Vagina (tissue), 2 donors: ENCODE data around the gene LIPH.

Experiments used
- POLR2A ChIP-seq, 2 donors: fragments of 450-650 bp; IDR thresholded peaks; one replicate each; pipeline ENCODE4 v1.6.1; 2017; ENCODE audit warnings: antibody characterized with exemption in 2 of 2, mild to moderate bottlenecking in 2 of 2, moderate library complexity in 2 of 2
- POLR2AphosphoS5 ChIP-seq, 2 donors: sonication (generic); formaldehyde crosslinking; IDR thresholded peaks; one replicate each; pipeline ENCODE4 v1.9.0; 2017; ENCODE audit warnings: antibody characterized with exemption in 2 of 2, mild to moderate bottlenecking in 2 of 2, low read depth in 1 of 2; ENCODE audit not compliant: insufficient read depth in 1 of 2
- TF ChIP-seq, protein P1 (sequence below), 3 experiments: fragments of 450-650 bp in 2 of 3; fragments of 200-600 bp in 1 of 3; sonication (generic) in 1 of 3; IDR thresholded peaks; one replicate each; pipeline ENCODE4 v1.5.1; 2017 to 2019; ENCODE audit warnings: antibody characterized with exemption in 3 of 3, mild to moderate bottlenecking in 2 of 3, moderate library complexity in 2 of 3

DNA sequence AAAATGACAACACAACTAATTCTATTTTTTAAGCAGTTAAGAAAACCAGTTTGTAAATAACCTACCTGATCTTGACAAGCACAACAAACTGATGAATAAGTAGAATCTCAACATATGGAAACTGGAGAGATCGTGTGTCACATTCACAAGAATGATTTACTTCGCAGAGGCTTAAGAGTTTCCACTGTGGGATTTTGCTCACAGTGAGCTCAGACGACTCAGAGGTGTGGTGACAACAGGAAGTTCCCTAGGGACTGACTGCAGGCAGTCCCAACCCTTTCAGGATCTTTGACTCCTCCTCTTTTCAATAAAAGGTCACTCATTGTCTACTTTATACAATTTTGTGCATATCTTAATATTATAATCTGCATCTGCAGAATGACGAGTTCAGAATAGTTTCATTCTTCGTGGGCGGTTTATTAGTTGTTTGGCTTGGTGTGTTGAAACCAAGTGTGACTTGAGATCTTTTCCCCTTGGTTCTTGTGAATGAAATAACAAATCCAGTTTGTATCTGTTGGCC, at the start of gene LIPH:
- TF ChIP-seq, protein P1, sequence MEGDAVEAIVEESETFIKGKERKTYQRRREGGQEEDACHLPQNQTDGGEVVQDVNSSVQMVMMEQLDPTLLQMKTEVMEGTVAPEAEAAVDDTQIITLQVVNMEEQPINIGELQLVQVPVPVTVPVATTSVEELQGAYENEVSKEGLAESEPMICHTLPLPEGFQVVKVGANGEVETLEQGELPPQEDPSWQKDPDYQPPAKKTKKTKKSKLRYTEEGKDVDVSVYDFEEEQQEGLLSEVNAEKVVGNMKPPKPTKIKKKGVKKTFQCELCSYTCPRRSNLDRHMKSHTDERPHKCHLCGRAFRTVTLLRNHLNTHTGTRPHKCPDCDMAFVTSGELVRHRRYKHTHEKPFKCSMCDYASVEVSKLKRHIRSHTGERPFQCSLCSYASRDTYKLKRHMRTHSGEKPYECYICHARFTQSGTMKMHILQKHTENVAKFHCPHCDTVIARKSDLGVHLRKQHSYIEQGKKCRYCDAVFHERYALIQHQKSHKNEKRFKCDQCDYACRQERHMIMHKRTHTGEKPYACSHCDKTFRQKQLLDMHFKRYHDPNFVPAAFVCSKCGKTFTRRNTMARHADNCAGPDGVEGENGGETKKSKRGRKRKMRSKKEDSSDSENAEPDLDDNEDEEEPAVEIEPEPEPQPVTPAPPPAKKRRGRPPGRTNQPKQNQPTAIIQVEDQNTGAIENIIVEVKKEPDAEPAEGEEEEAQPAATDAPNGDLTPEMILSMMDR (IDR thresholded peaks at IDR 0.05) = no peak
- TF ChIP-seq POLR2A (IDR thresholded peaks at IDR 0.05) (no peak), POLR2AphosphoS5 (IDR thresholded peaks at IDR 0.05; ENCODE audit: insufficient read depth in 1 of 2, low read depth in 1 of 2) (peak in 1 of 2 donors; percentile 72)
